GM18519 (cell line): ENCODE results near the gene PLEKHG2.
"Not testable (repeated sequence)": the region's sequence is repeated elsewhere in the genome, so short reads cannot be mapped to it uniquely, and the experiment has no call there.

ENCODE experiments used
- ATAC-seq: cut with Tn5 transposase; IDR thresholded peaks from one replicate; pipeline ENCODE4 v1.9.1; 2021; ENCODE audit warnings: mild to moderate bottlenecking, moderate library complexity; ENCODE audit not compliant: unreplicated experiment, low FRiP score

The PLEKHG2 gene, protein sequence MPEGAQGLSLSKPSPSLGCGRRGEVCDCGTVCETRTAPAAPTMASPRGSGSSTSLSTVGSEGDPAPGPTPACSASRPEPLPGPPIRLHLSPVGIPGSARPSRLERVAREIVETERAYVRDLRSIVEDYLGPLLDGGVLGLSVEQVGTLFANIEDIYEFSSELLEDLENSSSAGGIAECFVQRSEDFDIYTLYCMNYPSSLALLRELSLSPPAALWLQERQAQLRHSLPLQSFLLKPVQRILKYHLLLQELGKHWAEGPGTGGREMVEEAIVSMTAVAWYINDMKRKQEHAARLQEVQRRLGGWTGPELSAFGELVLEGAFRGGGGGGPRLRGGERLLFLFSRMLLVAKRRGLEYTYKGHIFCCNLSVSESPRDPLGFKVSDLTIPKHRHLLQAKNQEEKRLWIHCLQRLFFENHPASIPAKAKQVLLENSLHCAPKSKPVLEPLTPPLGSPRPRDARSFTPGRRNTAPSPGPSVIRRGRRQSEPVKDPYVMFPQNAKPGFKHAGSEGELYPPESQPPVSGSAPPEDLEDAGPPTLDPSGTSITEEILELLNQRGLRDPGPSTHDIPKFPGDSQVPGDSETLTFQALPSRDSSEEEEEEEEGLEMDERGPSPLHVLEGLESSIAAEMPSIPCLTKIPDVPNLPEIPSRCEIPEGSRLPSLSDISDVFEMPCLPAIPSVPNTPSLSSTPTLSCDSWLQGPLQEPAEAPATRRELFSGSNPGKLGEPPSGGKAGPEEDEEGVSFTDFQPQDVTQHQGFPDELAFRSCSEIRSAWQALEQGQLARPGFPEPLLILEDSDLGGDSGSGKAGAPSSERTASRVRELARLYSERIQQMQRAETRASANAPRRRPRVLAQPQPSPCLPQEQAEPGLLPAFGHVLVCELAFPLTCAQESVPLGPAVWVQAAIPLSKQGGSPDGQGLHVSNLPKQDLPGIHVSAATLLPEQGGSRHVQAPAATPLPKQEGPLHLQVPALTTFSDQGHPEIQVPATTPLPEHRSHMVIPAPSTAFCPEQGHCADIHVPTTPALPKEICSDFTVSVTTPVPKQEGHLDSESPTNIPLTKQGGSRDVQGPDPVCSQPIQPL (N-terminal part only)

GRCh38 chr19:39412100-39412866, at the start of gene PLEKHG2:
Gene PLEKHG2, plus strand, starts transcription at chr19:39412669. Its CDS starts 1,418 bp downstream, at chr19:39414087.
- ATAC-seq = peak; percentile 46

- ATAC-seq = no peak
Measured at GRCh38 chr19:39362682-39363657, 49.5 kb upstream of the PLEKHG2 start.

DNA sequence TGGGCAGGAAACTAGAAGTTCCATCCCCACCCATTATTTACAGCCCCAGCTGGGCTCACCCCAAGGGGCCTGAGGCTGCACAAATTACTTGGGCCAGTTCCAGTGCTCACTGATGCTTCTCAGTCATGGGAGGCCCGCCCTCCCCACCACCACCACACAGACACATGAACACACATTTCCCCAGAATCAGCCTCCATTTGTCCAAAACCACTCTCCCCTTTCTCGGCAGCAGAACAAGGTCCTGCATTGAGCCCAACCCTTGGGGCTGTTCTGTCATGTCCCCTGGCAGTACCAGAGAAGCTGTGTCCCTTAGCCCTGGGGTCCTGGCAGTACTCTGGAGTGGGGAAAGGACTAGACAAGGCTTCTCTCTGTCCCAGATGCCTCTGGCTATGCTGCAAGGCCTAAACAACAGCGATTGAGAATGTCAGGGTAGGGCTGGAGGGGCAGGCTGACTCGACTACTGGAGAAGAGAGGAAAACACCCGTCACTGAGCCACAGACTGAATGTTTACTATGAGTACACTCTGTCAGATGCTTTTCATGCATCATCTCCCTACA, 48.5 kb upstream of the PLEKHG2 start:
- ATAC-seq = no peak

DNA sequence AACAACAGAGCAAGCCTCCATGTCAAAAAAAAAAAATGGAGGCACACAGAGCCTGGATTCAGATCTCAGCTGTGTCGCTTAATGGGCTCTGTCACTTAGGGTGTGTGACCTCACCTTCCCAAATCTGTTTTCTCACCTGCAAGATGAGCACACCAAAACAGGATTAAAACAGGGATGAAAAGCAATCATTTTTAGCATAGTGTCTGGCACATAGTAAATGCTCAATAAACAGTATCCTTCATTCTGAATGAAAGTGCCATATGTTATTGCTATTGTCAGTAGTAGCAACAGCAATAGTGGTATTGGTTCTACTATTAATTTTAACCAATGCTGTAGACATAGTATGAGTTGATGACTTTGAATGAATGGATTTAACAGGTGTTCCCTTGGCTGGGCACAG, 46.9 kb upstream of the PLEKHG2 start:
- ATAC-seq = no peak

DNA sequence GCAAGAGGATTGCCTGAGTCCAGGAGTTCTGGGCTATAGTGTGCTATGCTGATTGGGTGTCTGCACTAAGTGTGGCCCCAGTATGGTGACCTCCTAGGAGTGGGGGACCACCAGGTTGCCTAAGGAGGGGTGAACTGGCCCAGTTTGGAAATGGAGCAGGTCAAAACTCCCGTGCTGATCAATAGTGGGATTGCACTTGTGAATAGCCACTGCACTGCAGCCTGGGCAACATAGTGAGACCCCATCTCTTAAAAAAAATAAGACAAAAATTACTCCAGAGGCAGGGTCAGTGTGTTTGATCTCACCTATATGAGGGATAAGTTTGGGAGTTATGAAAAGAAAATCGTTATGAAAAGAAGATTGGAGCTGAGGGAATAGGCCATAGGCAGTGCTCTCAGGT, 43.3 kb upstream of the PLEKHG2 start:
- no peak for ATAC-seq

GRCh38 chr19:39370735-39371134, 41.7 kb upstream of the PLEKHG2 start:
- ATAC-seq = no peak

- ATAC-seq = no peak
Measured at GRCh38 chr19:39372047-39372802, 40.2 kb upstream of the PLEKHG2 start.

GRCh38 chr19:39372941-39373340, 39.5 kb upstream of the PLEKHG2 start:
- ATAC-seq = no peak

DNA sequence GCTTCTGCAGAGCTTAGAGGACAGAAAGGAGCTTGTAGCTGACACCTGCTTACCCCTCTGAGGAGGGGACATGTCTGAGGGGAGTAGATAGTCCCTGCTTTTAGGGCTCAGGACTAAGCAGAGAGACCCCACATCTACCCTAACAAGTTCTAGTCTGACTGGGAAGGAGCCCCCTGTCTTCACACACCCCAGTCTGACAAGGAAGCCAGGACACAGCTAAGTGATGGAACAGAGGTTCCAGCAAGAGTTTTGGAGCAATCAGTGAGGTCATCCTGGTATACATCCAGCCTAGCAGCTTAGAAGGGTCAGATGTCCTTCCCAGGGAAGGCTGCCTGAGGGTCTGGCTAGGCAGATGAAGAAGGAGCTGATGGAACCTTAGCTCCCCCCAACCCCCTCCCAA, 36.5 kb upstream of the PLEKHG2 start:
- ATAC-seq = no peak

- no peak for ATAC-seq
Measured at GRCh38 chr19:39377373-39378362, 34.8 kb upstream of the PLEKHG2 start.

GRCh38 chr19:39379366-39379765, 33.1 kb upstream of the PLEKHG2 start:
- not testable (repeated sequence) for ATAC-seq

DNA sequence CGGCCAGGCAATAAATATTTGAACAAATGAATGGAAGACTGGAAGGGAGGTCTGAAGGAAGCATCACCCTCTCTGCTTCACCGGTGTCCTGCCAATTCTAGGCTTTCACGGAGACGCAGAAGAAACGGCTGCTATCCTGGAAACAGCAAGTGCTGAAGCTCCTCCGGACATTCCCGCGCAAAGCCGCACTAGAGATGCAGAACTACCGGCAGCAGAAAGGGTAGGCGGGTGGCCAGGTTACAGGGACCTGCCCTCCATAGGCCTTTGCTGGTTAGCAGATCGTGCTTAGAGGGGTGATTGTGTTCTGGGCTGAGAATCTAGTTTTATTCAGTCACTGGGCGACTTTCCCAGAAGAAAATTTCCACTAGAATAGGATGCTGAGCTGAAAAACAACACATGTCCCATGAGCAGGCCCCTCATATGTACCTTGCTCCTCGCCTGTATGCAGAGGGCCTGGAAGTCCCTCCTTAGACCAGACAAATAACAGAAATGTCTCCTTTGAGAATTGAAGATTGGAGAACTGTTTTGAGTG, 32.5 kb upstream of the PLEKHG2 start:
- ATAC-seq = no peak

DNA sequence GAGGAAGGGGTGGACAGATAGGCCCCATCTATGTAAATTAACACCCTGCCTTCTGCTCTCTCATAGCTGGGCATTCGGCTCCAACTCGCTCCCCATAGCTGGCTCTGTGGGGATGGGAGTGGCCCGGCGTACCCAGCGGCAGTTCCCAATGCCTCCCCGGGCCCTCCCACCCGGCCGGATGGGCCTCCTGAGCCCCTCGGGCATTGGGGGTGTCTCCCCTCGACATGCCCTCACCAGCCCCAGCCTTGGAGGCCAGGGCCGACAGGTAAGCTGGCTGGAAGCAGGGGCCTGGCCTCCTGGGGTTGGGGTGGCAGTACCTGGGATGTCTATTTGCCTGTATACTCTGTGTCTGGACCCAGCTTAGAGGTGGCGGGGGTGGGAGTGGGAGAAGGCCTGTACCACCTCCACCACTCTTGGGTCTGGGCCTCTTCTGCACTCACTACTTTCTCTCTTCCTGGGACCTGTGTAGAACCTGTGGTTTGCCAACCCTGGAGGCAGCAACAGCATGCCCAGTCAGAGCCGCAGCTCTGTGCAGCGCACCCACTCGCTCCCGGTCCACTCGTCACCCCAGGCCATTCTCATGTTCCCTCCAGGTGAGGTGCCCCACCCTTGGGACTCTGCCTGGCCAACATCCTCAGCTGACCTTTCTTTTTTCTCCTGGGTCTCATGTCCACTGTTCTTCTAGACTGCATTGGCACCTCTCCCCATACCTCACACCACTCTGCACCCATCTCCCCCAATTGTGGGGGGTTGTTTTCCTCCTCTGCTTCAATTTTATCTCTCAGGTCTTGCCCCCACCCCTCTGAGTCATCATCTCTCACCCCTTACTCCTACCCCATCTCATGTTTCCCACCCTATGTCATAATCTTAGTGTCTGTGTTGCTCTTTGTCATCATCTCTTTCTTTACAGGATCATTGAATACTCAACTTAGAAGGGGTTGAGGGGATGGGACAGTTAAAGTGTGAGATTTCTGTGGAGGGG, 31.7 kb upstream of the PLEKHG2 start:
- no peak for ATAC-seq

GRCh38 chr19:39381910-39382611, 30.4 kb upstream of the PLEKHG2 start:
- no peak for ATAC-seq
